ENCODE results near the gene MDH1. TPM values are rescaled to one million over a fixed set of nuclear protein-coding genes. Genes with fewer than 3 reads are reported as not detected.

The MDH1 gene
- total and polyA plus RNA-seq, 9 of the 15 experiments (the other 6 are each of a cell fraction or from before 2014, with no cell fraction given), result 191 to 1,225 (median 284) TPM

DNA sequence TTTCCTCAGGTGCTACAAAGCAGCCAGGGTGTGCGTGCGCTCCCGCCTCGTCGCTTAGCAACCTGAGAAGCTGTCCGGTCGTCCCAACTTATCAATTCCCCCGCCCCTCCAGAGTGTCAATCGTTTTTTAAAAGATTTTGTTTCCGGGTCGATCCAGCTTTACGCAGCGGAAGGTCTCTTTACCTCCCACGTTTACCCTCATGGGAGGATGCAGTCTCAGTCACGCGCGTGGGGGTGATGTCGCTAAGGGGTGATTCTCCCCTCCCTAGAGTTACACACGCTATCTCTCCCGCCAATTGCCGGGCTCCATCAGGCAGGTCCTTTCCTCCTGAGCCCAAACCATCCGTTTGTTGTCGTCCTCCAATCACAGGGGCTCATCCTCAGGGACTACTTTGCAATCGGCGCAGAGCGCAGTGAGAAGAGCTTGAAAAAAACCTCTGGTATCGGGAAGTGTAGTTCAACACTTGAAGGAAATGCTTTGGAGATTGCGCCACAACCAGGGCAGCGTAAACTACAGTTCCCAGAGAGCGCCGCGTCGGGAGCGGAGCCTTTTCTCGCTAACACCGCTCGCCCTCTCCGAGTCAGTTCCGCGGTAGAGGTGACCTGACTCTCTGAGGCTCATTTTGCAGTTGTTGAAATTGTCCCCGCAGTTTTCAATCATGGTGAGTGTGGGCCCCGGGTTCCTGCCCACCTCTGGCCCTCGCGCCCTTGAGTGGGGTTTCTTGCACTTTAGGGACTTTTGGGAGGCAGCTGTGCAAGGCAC, at the start of gene MDH1, which contains the start of gene WDPCP (continued):
- TF ChIP-seq, protein P1, sequence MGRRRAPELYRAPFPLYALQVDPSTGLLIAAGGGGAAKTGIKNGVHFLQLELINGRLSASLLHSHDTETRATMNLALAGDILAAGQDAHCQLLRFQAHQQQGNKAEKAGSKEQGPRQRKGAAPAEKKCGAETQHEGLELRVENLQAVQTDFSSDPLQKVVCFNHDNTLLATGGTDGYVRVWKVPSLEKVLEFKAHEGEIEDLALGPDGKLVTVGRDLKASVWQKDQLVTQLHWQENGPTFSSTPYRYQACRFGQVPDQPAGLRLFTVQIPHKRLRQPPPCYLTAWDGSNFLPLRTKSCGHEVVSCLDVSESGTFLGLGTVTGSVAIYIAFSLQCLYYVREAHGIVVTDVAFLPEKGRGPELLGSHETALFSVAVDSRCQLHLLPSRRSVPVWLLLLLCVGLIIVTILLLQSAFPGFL (CRISPR knock-in tag; IDR thresholded peaks at IDR 0.05), result no peak
- TF ChIP-seq E2F1 (CRISPR knock-in tag; IDR thresholded peaks at IDR 0.05) (peak; percentile 62; the same call in 1 of the 2 replicates), ZSCAN29 (IDR thresholded peaks at IDR 0.05) (no peak), ZNF436 (CRISPR knock-in tag; IDR thresholded peaks at IDR 0.05) (no peak), RFX1 (IDR thresholded peaks at IDR 0.05) (peak; percentile 95), SREBF2 (CRISPR knock-in tag; IDR thresholded peaks at IDR 0.05) (no peak), BACH1 (tag; IDR thresholded peaks at IDR 0.05) (peak; percentile 90), ARID2 (IDR thresholded peaks at IDR 0.05) (no peak), SRSF7 (optimal IDR thresholded peaks at IDR 0.05; ENCODE audit: low read depth, low read length) (no peak), BRD4 (IDR thresholded peaks at IDR 0.05) (0 out of 2 replicates have a peak, but pooled peaks have one; percentile 59), MYBL2 (IDR thresholded peaks at IDR 0.05; ENCODE audit: low read depth) (peak; percentile 85), MYBL2 (CRISPR knock-in tag; IDR thresholded peaks at IDR 0.05; ENCODE audit: borderline replicate concordance) (no peak), ELF1 (tag; IDR thresholded peaks at IDR 0.05) (peak; percentile 88), SREBF1 (IDR thresholded peaks at IDR 0.05; ENCODE audit: borderline replicate concordance, low read depth, low read length) (no peak), FOXA1 (IDR thresholded peaks at IDR 0.05; ENCODE audit: borderline replicate concordance) (no peak), HMGXB4 (CRISPR knock-in tag; IDR thresholded peaks at IDR 0.05) (peak; percentile 63; the same call in 1 of the 2 replicates), CBX3 (IDR thresholded peaks at IDR 0.05; ENCODE audit: borderline replicate concordance in 1 of 2, low read length in 2 of 2) (no peak), TSHZ1 (CRISPR knock-in tag; IDR thresholded peaks at IDR 0.05) (no peak), RNF2 (IDR thresholded peaks at IDR 0.05) (peak; percentile 85; the same call in 1 of the 2 replicates), YY1 (IDR thresholded peaks at IDR 0.05; ENCODE audit: borderline replicate concordance in 1 of 3, control insufficient read depth in 1 of 3, extremely low read depth in 1 of 3, insufficient read depth in 3 of 3, insufficient read length in 1 of 3, insufficient replicate concordance in 2 of 3, low read depth in 1 of 3, low read length in 2 of 3) (peak in 2 of 3 experiments; percentile 31 to 55)

Measured in K562 (cell line).